Measurements from ENCODE around the gene COL9A1. TPM values are rescaled to one million over a fixed set of nuclear protein-coding genes. Genes with fewer than 3 reads are reported as not detected.

Gene COL9A1
- total RNA-seq, 4 donors from 2014 or later, result 33.5 TPM; not detected in 3

DNA sequence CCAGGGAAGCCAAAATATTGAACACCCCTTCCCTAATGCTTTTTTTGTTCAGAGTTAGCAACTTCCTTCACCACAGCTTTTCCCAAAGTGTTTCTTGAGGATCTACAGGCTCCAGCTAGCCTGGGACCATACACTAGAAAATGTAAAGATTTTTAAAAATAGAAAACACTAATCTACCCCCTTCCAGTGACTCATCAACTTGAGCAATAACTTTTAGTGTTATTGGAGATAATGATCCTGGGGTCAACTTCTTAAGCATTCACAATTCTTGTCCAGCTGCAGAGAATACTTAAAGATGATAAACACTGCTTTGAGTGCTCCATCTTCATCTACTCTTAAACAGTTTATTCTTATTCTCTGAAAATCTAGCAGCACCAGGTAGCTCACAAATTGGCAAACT is 131.6 kb downstream of the COL9A1 start:
- TF ChIP-seq POLR2A (IDR thresholded peaks at IDR 0.05), result no peak
- TF ChIP-seq, protein P1, sequence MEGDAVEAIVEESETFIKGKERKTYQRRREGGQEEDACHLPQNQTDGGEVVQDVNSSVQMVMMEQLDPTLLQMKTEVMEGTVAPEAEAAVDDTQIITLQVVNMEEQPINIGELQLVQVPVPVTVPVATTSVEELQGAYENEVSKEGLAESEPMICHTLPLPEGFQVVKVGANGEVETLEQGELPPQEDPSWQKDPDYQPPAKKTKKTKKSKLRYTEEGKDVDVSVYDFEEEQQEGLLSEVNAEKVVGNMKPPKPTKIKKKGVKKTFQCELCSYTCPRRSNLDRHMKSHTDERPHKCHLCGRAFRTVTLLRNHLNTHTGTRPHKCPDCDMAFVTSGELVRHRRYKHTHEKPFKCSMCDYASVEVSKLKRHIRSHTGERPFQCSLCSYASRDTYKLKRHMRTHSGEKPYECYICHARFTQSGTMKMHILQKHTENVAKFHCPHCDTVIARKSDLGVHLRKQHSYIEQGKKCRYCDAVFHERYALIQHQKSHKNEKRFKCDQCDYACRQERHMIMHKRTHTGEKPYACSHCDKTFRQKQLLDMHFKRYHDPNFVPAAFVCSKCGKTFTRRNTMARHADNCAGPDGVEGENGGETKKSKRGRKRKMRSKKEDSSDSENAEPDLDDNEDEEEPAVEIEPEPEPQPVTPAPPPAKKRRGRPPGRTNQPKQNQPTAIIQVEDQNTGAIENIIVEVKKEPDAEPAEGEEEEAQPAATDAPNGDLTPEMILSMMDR (IDR thresholded peaks at IDR 0.05), result no peak
- Histone ChIP-seq H3K36me3 (no peaks in the 10 kb centered on the region), H3K9me3 (no peaks in the 10 kb centered on the region), H3K27me3 (no peaks in the 10 kb centered on the region), H3K4me3 (no peak overlapping the region), H3K27ac (no peak overlapping the region), H3K4me1 (no peaks in the 10 kb centered on the region)
- DNase-seq, result no peak
- intact Hi-C loops (cut with DNase I; ENCODE audit: low total_unique reads), result no loop called here

DNA sequence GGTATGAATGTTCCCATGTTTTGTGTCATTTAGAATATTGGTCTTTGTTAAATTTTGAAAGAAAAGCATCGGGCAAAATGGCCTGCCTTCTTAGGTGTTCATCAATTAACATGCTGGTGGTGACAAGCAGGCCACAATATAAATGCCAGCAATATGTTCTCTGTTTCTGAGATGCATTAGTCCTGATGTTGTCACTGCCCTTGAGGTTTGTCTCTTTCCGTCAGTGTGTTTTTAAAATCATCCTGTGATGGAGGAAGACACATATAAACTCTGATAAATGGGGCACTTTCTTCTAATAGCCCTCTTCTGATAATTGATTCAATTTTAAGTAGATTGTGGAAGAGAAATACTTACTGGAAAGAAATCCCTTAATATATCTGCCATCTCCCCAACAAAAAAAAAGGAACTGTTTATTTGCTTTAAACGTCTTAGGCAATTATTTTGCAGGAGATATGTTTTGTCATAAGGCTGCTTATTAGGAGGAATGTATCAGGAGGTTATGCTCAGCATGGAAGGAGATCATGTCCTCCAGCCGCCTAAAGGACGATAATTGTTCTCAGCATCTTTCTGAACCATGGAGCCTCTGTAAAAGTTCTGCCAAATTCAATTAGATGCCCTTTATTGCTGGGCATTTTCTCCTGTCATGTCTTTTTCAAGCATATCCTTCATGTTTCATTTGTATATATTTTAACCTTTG is 134.1 kb downstream of the COL9A1 start:
- TF ChIP-seq POLR2A (IDR thresholded peaks at IDR 0.05), result no peak
- TF ChIP-seq, protein P1 (IDR thresholded peaks at IDR 0.05), result no peak
- no peaks in the 10 kb centered on the region for H3K36me3 ChIP-seq
- no peaks in the 10 kb centered on the region for H3K9me3 ChIP-seq
- intact Hi-C loops (cut with DNase I; ENCODE audit: low total_unique reads), result no loop called here
- no peak overlapping the region for H3K4me3 ChIP-seq
- H3K27me3 ChIP-seq, result no peaks in the 10 kb centered on the region
- no peaks in the 10 kb centered on the region for H3K4me1 ChIP-seq
- DNase-seq, result no peak
- H3K27ac ChIP-seq, result no peak overlapping the region

Other genes starting within 250 kb of the COL9A1 start
- gene FAM135A, start 110.4 kb upstream of the COL9A1 start, total RNA-seq, result 10 to 100 TPM; 17.1 to 99.5 (median 35.8) TPM

Data from uterus (tissue), 4 donors.